H1 (cell line): ENCODE data around the gene ANO6. TPM values are rescaled to one million over a fixed set of nuclear protein-coding genes. Genes with fewer than 3 reads are reported as not detected.

Experiments used
- EZH2 ChIP-seq: fragments of 200-600 bp; sonication (generic); IDR thresholded peaks from 2 replicates; pipeline ENCODE4 v1.7.1; 2012; ENCODE audit warnings: low read depth, mild to moderate bottlenecking, moderate library complexity, low read length, inconsistent platforms; ENCODE audit not compliant: severe bottlenecking
- JUN ChIP-seq: IDR thresholded peaks from 2 replicates; pipeline ENCODE4 v1.6.1; 2011; ENCODE audit warnings: low read depth, mild to moderate bottlenecking, improper control_type of control experiment, low read length
- JUND ChIP-seq: IDR thresholded peaks from 2 replicates; pipeline ENCODE4 v1.6.1; 2011; ENCODE audit warnings: mild to moderate bottlenecking, improper control_type of control experiment, low read length
- SIN3A ChIP-seq, 2 experiments: IDR thresholded peaks in 1 of 2; conservative IDR thresholded peaks in 1 of 2; 2 replicates each; pipeline ENCODE4 v1.6.1; 2011 to 2012; ENCODE audit warnings: low read length in 2 of 2, improper control_type of control experiment in 1 of 2, low read depth in 1 of 2, mild to moderate bottlenecking in 1 of 2
- ZNF274 ChIP-seq: IDR thresholded peaks from 2 replicates; pipeline ENCODE4 v1.7.0; 2012; ENCODE audit warnings: low read length, borderline replicate concordance; ENCODE audit errors: extremely low read depth
- polyA plus RNA-seq, 7 experiments: library from polyadenylated mRNA; depleted of rRNA in 3 of 7; stranded (reverse) in 5 of 7; unstranded in 2 of 7; fragments of >200 nt in 5 of 7; fragments of 200-250 nt in 2 of 7; gene quantifications; 1 replicate in 5 of 7; 2 replicates in 1 of 7; 4 replicates in 1 of 7; pipeline versions ENCODE4 v1.2.1 to v1.2.3, GENCODE V29; 2011 to 2013; ENCODE audit warnings: missing spikeins in 2 of 7, mixed read lengths in 2 of 7
- total RNA-seq: library from RNA; stranded (reverse); fragmentation: NEBNext Ultra II Directional; extraction: Animal tissue kit (Norgen Biotek cat#: 25700); gene quantifications from 2 replicates; pipeline ENCODE4 v1.2.1, GENCODE V29; 2021

Gene ANO6
- total and polyA plus RNA-seq, 2 of the 8 experiments (the other 6 are each of a cell fraction or from before 2014, with no cell fraction given) = 15.1 to 39.7 TPM

GRCh38 chr12:45314770-45315169, 98.9 kb downstream of the ANO6 start (continued):
- TF ChIP-seq EZH2 = no peak
- no peak for TF ChIP-seq ZNF274
- no peak for TF ChIP-seq JUN
- no peak for TF ChIP-seq JUND
- TF ChIP-seq SIN3A (conservative IDR thresholded peaks at IDR 0.05 in 1 of 2, IDR thresholded peaks at IDR 0.05 in 1 of 2; ENCODE audit: low read depth in 1 of 2, low read length in 2 of 2) = no peak
